ENCODE results near the gene TK2. TPM values are rescaled to one million over a fixed set of nuclear protein-coding genes. Genes with fewer than 3 reads are reported as not detected.

Gene TK2
- polyA plus RNA-seq, 6 donors from 2014 or later: 1.8 to 5.9 (median 3.8) TPM

- peak overlapping the region in 2 of 8 donors; percentile 1 to 64 for H3K4me3 Mint-ChIP-seq
- peak overlapping the region in 1 of 6 donors; percentile 44 for H3K27ac Mint-ChIP-seq
- ATAC-seq (ENCODE audit: low read depth in 2 of 2) (no peak), DNase-seq (no peak)
- peaks cover 0 to 17% of the 10 kb centered on the region in 2 donors for H3K36me3 Mint-ChIP-seq
- peaks cover 42 to 47% (median 44%) of the 10 kb centered on the region in 3 donors for H3K4me1 Mint-ChIP-seq
- peaks cover 0 to 4% (median 0%) of the 10 kb centered on the region in 7 donors for H3K9me3 Mint-ChIP-seq
- peaks cover 24 to 45% (median 25%) of the 10 kb centered on the region in 3 donors for H3K27me3 Mint-ChIP-seq
These were observed 35.7 kb upstream of the TK2 start for GRCh38 chr16:66585481-66586239.

- peak overlapping the region in 1 of 6 donors; percentile 54 for H3K27ac Mint-ChIP-seq
- DNase-seq: no peak
- peaks cover 0 to 4% (median 0%) of the 10 kb centered on the region in 7 donors for H3K9me3 Mint-ChIP-seq
- H3K4me1 Mint-ChIP-seq: peaks cover 23 to 31% (median 29%) of the 10 kb centered on the region in 3 donors
- H3K36me3 Mint-ChIP-seq: peaks cover 0 to 18% of the 10 kb centered on the region in 2 donors
- H3K4me3 Mint-ChIP-seq: no peak overlapping the region
- peaks cover 50 to 76% (median 61%) of the 10 kb centered on the region in 3 donors for H3K27me3 Mint-ChIP-seq
- no peak for ATAC-seq (ENCODE audit: low read depth in 2 of 2)
These were observed 31.5 kb upstream of the TK2 start for GRCh38 chr16:66581246-66581952.

GRCh38 chr16:66580605-66581209 lies 30.8 kb upstream of the TK2 start:
- no peak for ATAC-seq (ENCODE audit: low read depth in 2 of 2)
- peaks cover 0 to 18% of the 10 kb centered on the region in 2 donors for H3K36me3 Mint-ChIP-seq
- peaks cover 0 to 4% (median 0%) of the 10 kb centered on the region in 7 donors for H3K9me3 Mint-ChIP-seq
- H3K4me1 Mint-ChIP-seq: peaks cover 16 to 26% (median 25%) of the 10 kb centered on the region in 3 donors
- DNase-seq: no peak
- H3K27me3 Mint-ChIP-seq: peaks cover 50 to 77% (median 62%) of the 10 kb centered on the region in 3 donors
- H3K27ac Mint-ChIP-seq: no peak overlapping the region
- H3K4me3 Mint-ChIP-seq: no peak overlapping the region

- peaks cover 12 to 22% (median 16%) of the 10 kb centered on the region in 3 donors for H3K4me1 Mint-ChIP-seq
- peaks cover 58 to 68% (median 60%) of the 10 kb centered on the region in 3 donors for H3K27me3 Mint-ChIP-seq
- peak; percentile 37 for DNase-seq
- H3K27ac Mint-ChIP-seq: peak within 1 kb of the TSS in 1 of 6 donors; percentile 27
- H3K4me3 Mint-ChIP-seq: peak within 1 kb of the TSS; percentile 59 to 89 (median 76)
- ATAC-seq (ENCODE audit: low read depth in 2 of 2): peak; percentile 63 to 77
- peaks cover 0 to 18% of the 10 kb centered on the region in 2 donors for H3K36me3 Mint-ChIP-seq
- H3K9me3 Mint-ChIP-seq: peaks cover 0 to 4% (median 0%) of the 10 kb centered on the region in 7 donors
These were observed 29.0 kb upstream of the TK2 start, which contains the start of gene CMTM2 for GRCh38 chr16:66578651-66579531. CMTM2 (plus strand) TSS chr16:66579463; CDS start chr16:66579608, 145 bp downstream.

- Mint-ChIP-seq H3K4me1 (peaks cover 12 to 27% (median 16%) of the 10 kb centered on the region in 3 donors), H3K36me3 (peaks cover 0 to 7% of the 10 kb centered on the region in 2 donors), H3K27me3 (peaks cover 50 to 57% (median 56%) of the 10 kb centered on the region in 3 donors), H3K9me3 (no peaks in the 10 kb centered on the region), H3K4me3 (no peak overlapping the region), H3K27ac (no peak overlapping the region)
- ATAC-seq (ENCODE audit: low read depth in 2 of 2) (no peak), DNase-seq (no peak)
These were observed 26.4 kb upstream of the TK2 start for GRCh38 chr16:66576296-66576695.

- H3K4me1 Mint-ChIP-seq: peaks cover 10 to 20% (median 12%) of the 10 kb centered on the region in 3 donors
These were observed 25.1 kb upstream of the TK2 start for GRCh38 chr16:66575060-66575459.

GRCh38 chr16:66574531-66574930 lies 24.6 kb upstream of the TK2 start:
- Mint-ChIP-seq H3K36me3 (no peaks in the 10 kb centered on the region), H3K4me3 (no peak overlapping the region), H3K9me3 (no peaks in the 10 kb centered on the region), H3K27me3 (peaks cover 38 to 40% (median 38%) of the 10 kb centered on the region in 3 donors), H3K4me1 (peaks cover 10 to 20% (median 12%) of the 10 kb centered on the region in 3 donors), H3K27ac (no peak overlapping the region)
- ATAC-seq (ENCODE audit: low read depth in 2 of 2): no peak
- DNase-seq: no peak

More at GRCh38 chr16:66575060-66575459, 25.1 kb upstream of the TK2 start:
- no peak overlapping the region for H3K27ac Mint-ChIP-seq
- no peaks in the 10 kb centered on the region for H3K9me3 Mint-ChIP-seq
- no peak overlapping the region for H3K4me3 Mint-ChIP-seq
- no peak for ATAC-seq (ENCODE audit: low read depth in 2 of 2)
- no peaks in the 10 kb centered on the region for H3K36me3 Mint-ChIP-seq
- peaks cover 43 to 45% (median 43%) of the 10 kb centered on the region in 3 donors for H3K27me3 Mint-ChIP-seq
- DNase-seq: no peak

- Mint-ChIP-seq H3K36me3 (no peaks in the 10 kb centered on the region), H3K4me3 (no peak overlapping the region), H3K27ac (no peak overlapping the region), H3K27me3 (peaks cover 34 to 35% (median 35%) of the 10 kb centered on the region in 3 donors), H3K4me1 (peaks cover 10 to 15% (median 12%) of the 10 kb centered on the region in 3 donors), H3K9me3 (no peaks in the 10 kb centered on the region)
- DNase-seq (no peak), ATAC-seq (ENCODE audit: low read depth in 2 of 2) (no peak)
These were observed 24.2 kb upstream of the TK2 start for GRCh38 chr16:66574081-66574480.

- H3K27ac Mint-ChIP-seq: no peak overlapping the region
- peaks cover 0 to 4% (median 0%) of the 10 kb centered on the region in 3 donors for H3K4me1 Mint-ChIP-seq
- ATAC-seq (ENCODE audit: low read depth in 2 of 2) (no peak), DNase-seq (no peak)
- peaks cover 17 to 18% (median 18%) of the 10 kb centered on the region in 3 donors for H3K27me3 Mint-ChIP-seq
- H3K9me3 Mint-ChIP-seq: peaks cover 0 to under 1% (median 0%) of the 10 kb centered on the region in 7 donors
- no peak overlapping the region for H3K4me3 Mint-ChIP-seq
- H3K36me3 Mint-ChIP-seq: peaks cover 0 to 5% of the 10 kb centered on the region in 2 donors
These were observed 22.4 kb upstream of the TK2 start for GRCh38 chr16:66572356-66572755.

GRCh38 chr16:66569827-66570405 lies 20.0 kb upstream of the TK2 start:
- H3K27me3 Mint-ChIP-seq: peaks cover 0 to 12% (median 2%) of the 10 kb centered on the region in 3 donors
- peaks cover 0 to 3% (median 0%) of the 10 kb centered on the region in 7 donors for H3K9me3 Mint-ChIP-seq
- DNase-seq (no peak), ATAC-seq (ENCODE audit: low read depth in 2 of 2) (no peak)
- H3K27ac Mint-ChIP-seq: no peak overlapping the region
- peaks cover 0 to 7% of the 10 kb centered on the region in 2 donors for H3K36me3 Mint-ChIP-seq
- no peak overlapping the region for H3K4me3 Mint-ChIP-seq
- H3K4me1 Mint-ChIP-seq: peaks cover 0 to 4% (median 0%) of the 10 kb centered on the region in 3 donors

GRCh38 chr16:66569131-66569530 lies 19.2 kb upstream of the TK2 start:
- ATAC-seq (ENCODE audit: low read depth in 2 of 2): no peak
- Mint-ChIP-seq H3K27ac (no peak overlapping the region), H3K27me3 (peaks cover 0 to 4% (median 0%) of the 10 kb centered on the region in 3 donors), H3K4me3 (no peak overlapping the region), H3K4me1 (peaks cover 0 to 4% (median 0%) of the 10 kb centered on the region in 3 donors), H3K36me3 (peaks cover 0 to 7% of the 10 kb centered on the region in 2 donors), H3K9me3 (peaks cover 0 to 3% (median 0%) of the 10 kb centered on the region in 7 donors)
- no peak for DNase-seq

- Mint-ChIP-seq H3K36me3 (peaks cover 0 to 11% of the 10 kb centered on the region in 2 donors), H3K9me3 (peaks cover 0 to 3% (median 0%) of the 10 kb centered on the region in 7 donors), H3K27me3 (no peaks in the 10 kb centered on the region), H3K4me3 (no peak overlapping the region), H3K4me1 (peaks cover 0 to 4% (median 0%) of the 10 kb centered on the region in 3 donors), H3K27ac (peak overlapping the region in 1 of 6 donors; percentile 67)
- ATAC-seq (ENCODE audit: low read depth in 2 of 2) (no peak), DNase-seq (no peak)
These were observed 18.4 kb upstream of the TK2 start for GRCh38 chr16:66568355-66568754.
